ENCODE results near the gene PRIM2.
"Not testable (repeated sequence)": the region's sequence is repeated elsewhere in the genome, so short reads cannot be mapped to it uniquely, and the experiment has no call there.

DNA sequence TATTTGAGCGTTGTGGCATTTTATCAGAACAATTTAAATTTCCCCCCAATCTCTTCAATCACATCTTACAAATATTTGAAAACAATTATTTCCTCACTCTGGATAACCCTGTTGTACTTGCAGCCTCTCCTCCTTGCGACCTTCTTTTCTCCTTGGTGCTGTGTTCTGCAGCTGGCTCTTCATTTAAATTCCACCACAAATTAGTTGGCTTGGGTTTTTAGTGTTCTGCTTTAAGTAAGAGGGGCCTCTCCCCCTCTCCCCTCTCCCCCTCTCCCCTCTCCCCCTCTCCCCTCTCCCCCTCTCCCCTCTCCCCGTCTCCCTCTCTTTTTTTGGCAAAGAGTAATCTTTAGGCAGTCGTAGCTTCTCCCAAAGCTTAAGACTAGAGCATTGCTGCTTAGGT, 152.7 kb downstream of the PRIM2 start:
- TF ChIP-seq, protein P1, sequence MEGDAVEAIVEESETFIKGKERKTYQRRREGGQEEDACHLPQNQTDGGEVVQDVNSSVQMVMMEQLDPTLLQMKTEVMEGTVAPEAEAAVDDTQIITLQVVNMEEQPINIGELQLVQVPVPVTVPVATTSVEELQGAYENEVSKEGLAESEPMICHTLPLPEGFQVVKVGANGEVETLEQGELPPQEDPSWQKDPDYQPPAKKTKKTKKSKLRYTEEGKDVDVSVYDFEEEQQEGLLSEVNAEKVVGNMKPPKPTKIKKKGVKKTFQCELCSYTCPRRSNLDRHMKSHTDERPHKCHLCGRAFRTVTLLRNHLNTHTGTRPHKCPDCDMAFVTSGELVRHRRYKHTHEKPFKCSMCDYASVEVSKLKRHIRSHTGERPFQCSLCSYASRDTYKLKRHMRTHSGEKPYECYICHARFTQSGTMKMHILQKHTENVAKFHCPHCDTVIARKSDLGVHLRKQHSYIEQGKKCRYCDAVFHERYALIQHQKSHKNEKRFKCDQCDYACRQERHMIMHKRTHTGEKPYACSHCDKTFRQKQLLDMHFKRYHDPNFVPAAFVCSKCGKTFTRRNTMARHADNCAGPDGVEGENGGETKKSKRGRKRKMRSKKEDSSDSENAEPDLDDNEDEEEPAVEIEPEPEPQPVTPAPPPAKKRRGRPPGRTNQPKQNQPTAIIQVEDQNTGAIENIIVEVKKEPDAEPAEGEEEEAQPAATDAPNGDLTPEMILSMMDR (IDR thresholded peaks at IDR 0.05; ENCODE audit: poor library complexity, severe bottlenecking): not testable (repeated sequence)
- TF ChIP-seq MXI1 (conservative IDR thresholded peaks at IDR 0.05; ENCODE audit: poor library complexity, severe bottlenecking): not testable (repeated sequence)

Data from neural cell (in vitro differentiated cells).